ENCODE results near the gene ZNF445.
A peak's percentile ranks its signal among the peaks of the same experiment; 100 is the strongest.

ZNF445 gene

DNA sequence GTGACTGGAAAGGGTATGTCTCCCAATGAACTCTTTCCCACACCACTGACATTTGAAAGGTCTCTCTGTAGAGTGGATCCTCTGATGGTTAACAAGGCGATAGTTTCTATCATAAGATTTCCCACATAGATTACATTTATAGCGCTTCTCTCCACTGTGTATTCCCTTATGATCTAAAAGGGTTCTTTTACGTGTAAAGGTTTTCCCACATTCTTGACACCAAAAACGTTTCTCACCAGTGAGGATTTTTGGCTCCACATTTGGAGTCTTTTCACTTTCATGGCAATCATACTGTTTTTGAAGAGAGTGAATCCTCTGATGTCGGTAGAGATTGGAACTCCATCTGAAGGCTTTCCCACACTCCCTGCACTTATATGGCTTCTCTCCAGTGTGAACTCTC lies 30.5 kb downstream of the ZNF445 start:
- no peak overlapping the region for H3K9ac ChIP-seq (ENCODE audit: low read length)
- no peaks in the 10 kb centered on the region for H3K27me3 ChIP-seq (ENCODE audit: control insufficient read depth in 1 of 2, insufficient read depth in 2 of 2, low read length in 2 of 2)
- peaks cover 67% of the 10 kb centered on the region for H3K36me3 ChIP-seq (ENCODE audit: insufficient read depth, low read length)
- no peaks in the 10 kb centered on the region for H3K9me3 ChIP-seq (ENCODE audit: low read length)
- H3K4me1 ChIP-seq (ENCODE audit: insufficient read depth, low read length) = no peaks in the 10 kb centered on the region
- H3K4me3 ChIP-seq (ENCODE audit: low read depth in 1 of 2, low read length in 2 of 2) = no peak overlapping the region
- no peak overlapping the region for H3K27ac ChIP-seq (ENCODE audit: low read depth, low read length)

DNA sequence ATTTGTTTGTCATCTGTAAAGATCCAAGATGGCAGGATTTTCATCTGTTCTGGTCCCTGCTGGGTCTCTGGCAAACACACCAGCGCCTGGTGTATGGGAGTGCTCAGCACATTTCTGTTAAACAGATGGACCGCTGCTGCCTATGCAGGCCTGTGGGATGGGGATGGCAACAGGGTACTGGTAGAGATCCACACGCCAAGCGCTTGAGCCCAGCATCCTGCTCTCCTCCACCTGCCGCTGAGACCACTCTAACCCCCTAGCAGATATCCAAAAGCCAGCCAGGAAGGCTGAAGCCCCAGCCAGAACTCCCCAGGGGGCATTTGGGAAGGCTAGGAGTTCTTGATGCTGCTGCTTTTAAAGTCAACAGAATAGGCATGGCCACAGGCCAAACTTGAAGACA lies 31.7 kb downstream of the ZNF445 start:
- H3K9ac ChIP-seq (ENCODE audit: low read length) = no peak overlapping the region
- no peak overlapping the region for H3K4me3 ChIP-seq (ENCODE audit: low read depth in 1 of 2, low read length in 2 of 2)
- no peaks in the 10 kb centered on the region for H3K9me3 ChIP-seq (ENCODE audit: low read length)
- no peak overlapping the region for H3K27ac ChIP-seq (ENCODE audit: low read depth, low read length)
- peaks cover 59% of the 10 kb centered on the region for H3K36me3 ChIP-seq (ENCODE audit: insufficient read depth, low read length)
- H3K4me1 ChIP-seq (ENCODE audit: insufficient read depth, low read length) = no peaks in the 10 kb centered on the region
- no peaks in the 10 kb centered on the region for H3K27me3 ChIP-seq (ENCODE audit: control insufficient read depth in 1 of 2, insufficient read depth in 2 of 2, low read length in 2 of 2)

DNA sequence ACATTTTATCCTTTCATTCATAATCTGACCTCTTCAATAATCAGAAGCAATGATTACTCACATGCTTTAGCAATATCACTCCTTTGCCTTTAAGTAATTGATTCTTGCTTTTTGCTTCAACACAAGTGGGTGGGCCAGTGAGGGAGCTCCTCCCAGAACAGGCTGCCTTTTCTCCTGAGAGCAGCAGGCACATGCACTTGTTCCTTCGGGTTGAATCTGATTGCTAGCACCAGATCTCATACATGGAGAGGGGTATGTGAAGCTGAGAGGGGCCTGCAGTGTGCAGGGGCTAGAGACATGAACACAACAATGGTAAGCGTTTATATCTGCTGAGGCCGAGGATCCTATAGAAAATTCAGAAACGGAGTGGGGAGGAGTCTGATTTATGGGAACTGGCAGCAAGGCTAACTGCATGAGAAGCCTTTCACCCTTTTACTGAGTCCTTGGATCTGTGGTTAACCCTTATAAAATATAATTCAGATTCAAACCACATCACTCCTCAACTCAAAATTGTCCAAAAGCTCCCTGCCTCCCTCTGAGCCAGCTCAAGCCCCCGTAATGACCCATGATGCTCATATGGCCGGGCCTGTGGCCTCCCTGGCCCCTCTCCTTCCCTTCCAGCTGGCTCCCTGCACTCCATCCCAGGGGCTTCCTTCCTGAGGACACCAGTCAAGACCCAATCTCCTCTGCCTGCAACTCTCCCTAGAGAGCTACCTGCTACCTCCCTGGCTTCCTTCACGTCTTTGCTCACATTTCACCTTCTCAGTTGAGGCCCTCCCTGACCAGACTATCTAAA lies 32.4 kb downstream of the ZNF445 start:
- Histone ChIP-seq H3K9ac (ENCODE audit: low read length) (no peak overlapping the region), H3K9me3 (ENCODE audit: low read length) (no peaks in the 10 kb centered on the region), H3K36me3 (ENCODE audit: insufficient read depth, low read length) (peaks cover 52% of the 10 kb centered on the region), H3K4me3 (ENCODE audit: low read depth in 1 of 2, low read length in 2 of 2) (no peak overlapping the region), H3K4me1 (ENCODE audit: insufficient read depth, low read length) (peaks cover 6% of the 10 kb centered on the region), H3K27ac (ENCODE audit: low read depth, low read length) (no peak overlapping the region), H3K27me3 (ENCODE audit: control insufficient read depth in 1 of 2, insufficient read depth in 2 of 2, low read length in 2 of 2) (no peaks in the 10 kb centered on the region)

DNA sequence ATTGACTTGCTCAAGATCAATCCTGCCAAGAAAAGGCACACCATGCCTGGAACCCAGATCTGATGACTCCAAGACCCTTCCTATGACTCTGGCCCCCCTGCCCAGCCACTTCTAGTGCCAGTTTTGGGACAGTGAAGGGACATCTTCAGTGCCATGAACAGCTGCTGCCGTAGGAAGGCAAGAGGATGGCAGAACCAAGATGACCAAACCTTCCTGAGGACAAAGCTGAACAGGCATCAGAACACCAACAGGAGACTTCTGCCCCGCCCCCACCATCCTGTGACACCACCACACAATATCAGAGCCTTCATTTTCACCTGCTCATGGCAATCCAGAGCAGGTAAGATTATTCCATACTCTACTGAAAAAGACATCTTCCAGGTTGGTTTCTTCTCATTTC lies 33.0 kb downstream of the ZNF445 start:
- H3K4me1 ChIP-seq (ENCODE audit: insufficient read depth, low read length) = peaks cover 12% of the 10 kb centered on the region
- H3K36me3 ChIP-seq (ENCODE audit: insufficient read depth, low read length) = peaks cover 45% of the 10 kb centered on the region
- H3K27me3 ChIP-seq (ENCODE audit: control insufficient read depth in 1 of 2, insufficient read depth in 2 of 2, low read length in 2 of 2) = no peaks in the 10 kb centered on the region
- H3K9me3 ChIP-seq (ENCODE audit: low read length) = no peaks in the 10 kb centered on the region
- H3K9ac ChIP-seq (ENCODE audit: low read length) = no peak overlapping the region
- no peak overlapping the region for H3K4me3 ChIP-seq (ENCODE audit: low read depth in 1 of 2, low read length in 2 of 2)
- no peak overlapping the region for H3K27ac ChIP-seq (ENCODE audit: low read depth, low read length)

DNA sequence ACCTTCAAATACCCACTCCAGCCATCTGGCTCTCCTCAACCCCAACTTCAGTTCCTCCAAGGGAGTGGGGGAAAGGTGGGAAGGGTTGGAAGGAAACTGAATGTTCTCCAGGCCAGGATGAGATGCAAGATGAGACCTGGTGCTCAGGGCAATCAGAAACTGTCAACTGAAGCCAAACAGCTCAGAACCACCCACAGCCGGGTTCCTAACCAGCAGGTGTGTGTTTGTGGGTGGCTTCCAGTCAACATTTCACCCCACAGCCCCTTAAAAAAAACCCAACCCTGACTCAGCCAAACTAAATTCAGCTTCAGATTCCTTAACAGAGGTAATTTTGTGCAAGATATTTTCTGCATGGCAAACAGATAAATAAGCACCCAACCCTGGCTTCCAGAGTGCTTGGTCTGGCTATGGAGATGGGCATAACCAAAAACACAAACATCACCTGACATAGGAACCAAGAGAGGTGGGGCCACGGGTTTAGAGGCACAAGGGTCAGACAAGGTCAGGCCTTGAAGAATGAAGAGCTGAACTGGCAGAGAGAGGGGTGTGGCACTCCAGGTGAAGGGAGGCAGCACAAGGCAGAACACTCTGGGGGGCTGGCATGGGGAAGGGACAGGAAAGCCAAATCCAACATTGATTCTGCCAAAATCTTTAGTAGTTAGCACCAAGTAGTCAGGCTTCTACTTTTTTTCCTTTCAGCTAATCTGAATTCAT lies 34.7 kb downstream of the ZNF445 start:
- Histone ChIP-seq H3K36me3 (ENCODE audit: insufficient read depth, low read length) (peaks cover 28% of the 10 kb centered on the region), H3K4me1 (ENCODE audit: insufficient read depth, low read length) (peaks cover 17% of the 10 kb centered on the region), H3K9me3 (ENCODE audit: low read length) (no peaks in the 10 kb centered on the region), H3K4me3 (ENCODE audit: low read depth in 1 of 2, low read length in 2 of 2) (no peak overlapping the region), H3K27me3 (ENCODE audit: control insufficient read depth in 1 of 2, insufficient read depth in 2 of 2, low read length in 2 of 2) (no peaks in the 10 kb centered on the region), H3K9ac (ENCODE audit: low read length) (no peak overlapping the region), H3K27ac (ENCODE audit: low read depth, low read length) (peak overlapping the region; percentile 10)

DNA sequence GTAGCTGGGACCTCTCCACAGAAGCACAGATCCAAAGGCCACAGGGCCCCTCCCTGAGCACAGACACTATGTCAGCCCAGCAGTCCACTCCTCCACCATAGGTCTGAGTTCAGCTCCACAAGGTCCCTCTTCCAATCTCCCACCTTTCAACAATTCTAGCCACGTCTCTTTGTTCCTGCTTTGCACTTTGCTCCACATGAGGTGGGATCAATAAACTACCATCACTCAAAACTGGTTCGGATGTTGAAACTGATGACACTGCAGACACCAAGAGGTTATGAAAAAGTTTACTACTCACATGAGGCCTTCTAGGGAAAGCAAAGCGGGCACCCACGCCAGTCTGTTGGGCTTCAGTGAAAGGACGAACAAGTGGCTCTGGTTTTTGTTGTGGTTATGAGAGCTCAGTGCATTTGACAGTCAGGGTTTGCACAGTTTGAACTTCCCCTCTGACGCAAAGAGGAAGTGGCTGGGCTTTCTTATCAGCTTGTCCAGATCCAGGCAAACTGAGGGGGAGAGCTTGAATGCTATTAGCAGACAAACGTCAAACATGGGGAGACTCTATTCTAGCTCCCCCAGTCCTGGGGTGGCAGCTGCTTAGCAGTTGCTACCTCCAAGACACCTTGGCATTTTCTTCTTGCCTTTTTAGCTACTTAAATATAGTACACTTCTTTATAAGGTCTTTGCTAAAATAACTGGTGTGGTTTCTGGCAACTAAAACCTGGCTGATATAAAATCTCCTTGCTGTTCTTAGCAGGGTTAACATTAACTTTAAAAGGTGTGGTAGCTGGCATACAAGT lies 37.8 kb downstream of the ZNF445 start:
- no peaks in the 10 kb centered on the region for H3K27me3 ChIP-seq (ENCODE audit: control insufficient read depth in 1 of 2, insufficient read depth in 2 of 2, low read length in 2 of 2)
- peak overlapping the region; percentile 83 for H3K27ac ChIP-seq (ENCODE audit: low read depth, low read length)
- H3K4me1 ChIP-seq (ENCODE audit: insufficient read depth, low read length) = peaks cover 17% of the 10 kb centered on the region
- H3K9ac ChIP-seq (ENCODE audit: low read length) = peak overlapping the region; percentile 10
- H3K9me3 ChIP-seq (ENCODE audit: low read length) = no peaks in the 10 kb centered on the region
- H3K36me3 ChIP-seq (ENCODE audit: insufficient read depth, low read length) = peaks cover 3% of the 10 kb centered on the region
- H3K4me3 ChIP-seq (ENCODE audit: low read depth in 1 of 2, low read length in 2 of 2) = peak overlapping the region in 1 of 2 donors; percentile 17

DNA sequence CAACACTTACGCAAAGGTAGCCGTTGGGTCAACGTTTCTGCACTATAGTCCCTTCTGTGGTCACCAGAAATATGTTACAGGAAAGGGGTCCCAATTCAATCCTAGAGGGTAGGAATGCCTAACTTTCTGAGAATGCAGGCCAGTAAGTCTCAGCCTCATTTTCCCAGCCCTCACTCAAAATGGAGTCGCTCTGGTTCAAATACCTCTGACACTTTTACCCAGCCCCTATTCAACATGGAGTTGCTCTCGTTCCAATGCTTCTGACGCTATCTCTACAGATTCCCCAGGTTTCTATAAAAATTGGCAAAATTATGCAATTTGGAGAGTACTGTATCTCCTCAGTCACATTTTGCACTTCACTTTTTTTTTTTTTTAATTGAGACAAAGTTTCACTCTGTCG lies 39.7 kb downstream of the ZNF445 start:
- H3K27me3 ChIP-seq (ENCODE audit: control insufficient read depth in 1 of 2, insufficient read depth in 2 of 2, low read length in 2 of 2) = no peaks in the 10 kb centered on the region
- H3K27ac ChIP-seq (ENCODE audit: low read depth, low read length) = no peak overlapping the region
- no peaks in the 10 kb centered on the region for H3K9me3 ChIP-seq (ENCODE audit: low read length)
- H3K9ac ChIP-seq (ENCODE audit: low read length) = no peak overlapping the region
- H3K4me3 ChIP-seq (ENCODE audit: low read depth in 1 of 2, low read length in 2 of 2) = no peak overlapping the region
- H3K4me1 ChIP-seq (ENCODE audit: insufficient read depth, low read length) = peaks cover 17% of the 10 kb centered on the region
- H3K36me3 ChIP-seq (ENCODE audit: insufficient read depth, low read length) = peaks cover 3% of the 10 kb centered on the region

DNA sequence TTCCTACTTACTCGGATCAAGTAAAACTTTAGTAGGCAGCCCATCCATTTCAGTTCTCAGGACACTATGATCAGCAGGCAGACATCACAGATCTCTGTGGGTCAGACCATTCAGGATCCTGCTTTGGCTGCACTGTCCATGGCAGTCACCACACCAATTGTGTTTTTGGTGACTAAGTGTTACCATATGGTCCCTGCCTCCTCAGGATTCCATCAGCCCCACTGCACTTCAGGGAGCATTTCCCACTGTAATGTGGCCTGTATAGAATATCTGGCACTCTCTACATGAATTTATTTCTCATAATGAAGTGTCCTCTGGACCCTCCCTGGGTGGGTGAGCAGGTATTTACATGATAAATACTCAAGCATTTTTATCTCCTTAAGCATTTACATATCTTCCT lies 41.3 kb downstream of the ZNF445 start:
- H3K9ac ChIP-seq (ENCODE audit: low read length) = no peak overlapping the region
- H3K9me3 ChIP-seq (ENCODE audit: low read length) = no peaks in the 10 kb centered on the region
- no peaks in the 10 kb centered on the region for H3K36me3 ChIP-seq (ENCODE audit: insufficient read depth, low read length)
- H3K4me1 ChIP-seq (ENCODE audit: insufficient read depth, low read length) = peaks cover 17% of the 10 kb centered on the region
- no peak overlapping the region for H3K27ac ChIP-seq (ENCODE audit: low read depth, low read length)
- H3K4me3 ChIP-seq (ENCODE audit: low read depth in 1 of 2, low read length in 2 of 2) = no peak overlapping the region
- no peaks in the 10 kb centered on the region for H3K27me3 ChIP-seq (ENCODE audit: control insufficient read depth in 1 of 2, insufficient read depth in 2 of 2, low read length in 2 of 2)

DNA sequence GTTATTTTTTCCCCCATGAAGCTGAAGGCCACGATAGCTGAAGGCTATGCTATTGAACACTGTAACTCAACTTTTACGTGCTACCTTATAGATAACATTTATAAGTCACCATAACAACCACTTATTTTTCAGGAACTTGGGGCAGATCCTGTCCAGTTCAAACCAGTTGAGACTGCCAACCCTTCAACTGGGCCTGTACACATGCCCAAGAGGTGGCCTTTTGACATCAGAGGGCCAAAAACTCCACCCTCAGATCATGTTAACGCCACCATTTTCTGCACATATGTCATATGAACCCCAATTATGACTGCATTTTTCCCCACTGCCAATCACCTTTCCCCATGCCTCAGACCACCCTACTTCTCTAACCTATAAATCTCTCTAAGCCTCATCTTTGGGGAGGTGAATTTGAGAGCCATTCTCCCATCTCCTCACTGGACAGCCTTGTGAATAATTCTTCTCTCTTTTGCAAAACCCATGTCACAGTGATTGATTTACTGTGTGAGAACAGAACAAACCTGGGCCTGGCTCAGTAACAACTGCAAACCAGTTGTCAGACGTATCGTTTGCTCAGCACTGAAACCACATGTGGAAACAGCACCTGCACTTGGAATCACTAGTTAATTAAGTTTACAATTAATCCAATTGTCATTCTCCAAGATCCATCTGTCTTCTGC lies 42.5 kb downstream of the ZNF445 start:
- Histone ChIP-seq H3K9ac (ENCODE audit: low read length) (no peak overlapping the region), H3K4me3 (ENCODE audit: low read depth in 1 of 2, low read length in 2 of 2) (no peak overlapping the region), H3K27me3 (ENCODE audit: control insufficient read depth in 1 of 2, insufficient read depth in 2 of 2, low read length in 2 of 2) (no peaks in the 10 kb centered on the region), H3K9me3 (ENCODE audit: low read length) (no peaks in the 10 kb centered on the region), H3K4me1 (ENCODE audit: insufficient read depth, low read length) (peaks cover 10% of the 10 kb centered on the region), H3K27ac (ENCODE audit: low read depth, low read length) (no peak overlapping the region), H3K36me3 (ENCODE audit: insufficient read depth, low read length) (no peaks in the 10 kb centered on the region)

DNA sequence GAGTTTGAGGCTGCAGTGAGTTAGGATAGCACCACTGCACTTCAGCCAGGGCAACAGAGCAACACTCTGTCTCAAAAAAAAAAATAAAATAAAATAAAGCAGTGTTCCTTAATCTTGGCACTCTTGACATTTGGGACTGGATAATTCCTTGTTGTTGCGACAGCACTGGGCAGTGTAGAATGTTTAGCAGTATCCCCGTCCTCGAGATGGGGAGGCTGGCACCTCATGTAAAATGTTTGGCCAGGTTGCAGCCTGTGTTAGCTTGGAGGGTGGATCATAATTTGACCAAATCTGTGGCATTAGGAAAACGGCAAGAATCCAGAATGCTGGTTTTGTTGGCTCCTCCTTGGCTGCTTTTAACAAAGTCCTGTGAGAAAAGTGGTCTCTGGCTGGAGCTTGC lies 47.0 kb downstream of the ZNF445 start:
- Histone ChIP-seq H3K9me3 (ENCODE audit: low read length) (no peaks in the 10 kb centered on the region), H3K27ac (ENCODE audit: low read depth, low read length) (no peak overlapping the region), H3K4me1 (ENCODE audit: insufficient read depth, low read length) (no peaks in the 10 kb centered on the region), H3K27me3 (ENCODE audit: control insufficient read depth in 1 of 2, insufficient read depth in 2 of 2, low read length in 2 of 2) (no peaks in the 10 kb centered on the region), H3K36me3 (ENCODE audit: insufficient read depth, low read length) (no peaks in the 10 kb centered on the region), H3K4me3 (ENCODE audit: low read depth in 1 of 2, low read length in 2 of 2) (no peak overlapping the region), H3K9ac (ENCODE audit: low read length) (no peak overlapping the region)

DNA sequence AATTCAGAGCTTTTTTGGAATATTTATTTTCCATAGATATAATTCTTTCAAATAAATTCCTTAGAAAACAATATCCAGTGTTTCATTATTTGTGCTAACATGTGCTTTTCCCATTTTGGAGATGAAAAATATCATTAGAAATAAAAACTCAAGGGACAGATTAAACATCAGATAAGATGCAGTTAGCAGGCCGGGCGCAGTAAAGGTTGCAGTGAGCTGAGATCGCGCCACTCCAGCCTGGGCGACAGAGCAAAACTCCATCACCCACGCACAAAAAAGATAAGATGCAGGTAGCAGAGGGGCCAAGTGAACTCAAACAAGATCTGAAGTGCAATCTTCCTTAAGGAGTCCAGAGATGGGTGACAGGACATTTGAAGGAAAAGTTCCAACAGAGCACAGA lies 48.0 kb downstream of the ZNF445 start:
- no peaks in the 10 kb centered on the region for H3K27me3 ChIP-seq (ENCODE audit: control insufficient read depth in 1 of 2, insufficient read depth in 2 of 2, low read length in 2 of 2)
- no peak overlapping the region for H3K4me3 ChIP-seq (ENCODE audit: low read depth in 1 of 2, low read length in 2 of 2)
- no peaks in the 10 kb centered on the region for H3K36me3 ChIP-seq (ENCODE audit: insufficient read depth, low read length)
- no peaks in the 10 kb centered on the region for H3K9me3 ChIP-seq (ENCODE audit: low read length)
- no peaks in the 10 kb centered on the region for H3K4me1 ChIP-seq (ENCODE audit: insufficient read depth, low read length)
- H3K27ac ChIP-seq (ENCODE audit: low read depth, low read length) = no peak overlapping the region
- no peak overlapping the region for H3K9ac ChIP-seq (ENCODE audit: low read length)

Measured in muscle layer of colon (tissue), 2 donors.